Measurements from ENCODE around the gene IER5L. TPM values are rescaled to one million over a fixed set of nuclear protein-coding genes. Genes with fewer than 3 reads are reported as not detected.
A peak's percentile ranks its signal among the peaks of the same experiment; 100 is the strongest.
"Not testable (repeated sequence)": the region's sequence is repeated elsewhere in the genome, so short reads cannot be mapped to it uniquely, and the experiment has no call there.

The IER5L gene
- polyA plus RNA-seq, 3 donors: 9.6 to 18.7 (median 13.1) TPM

DNA sequence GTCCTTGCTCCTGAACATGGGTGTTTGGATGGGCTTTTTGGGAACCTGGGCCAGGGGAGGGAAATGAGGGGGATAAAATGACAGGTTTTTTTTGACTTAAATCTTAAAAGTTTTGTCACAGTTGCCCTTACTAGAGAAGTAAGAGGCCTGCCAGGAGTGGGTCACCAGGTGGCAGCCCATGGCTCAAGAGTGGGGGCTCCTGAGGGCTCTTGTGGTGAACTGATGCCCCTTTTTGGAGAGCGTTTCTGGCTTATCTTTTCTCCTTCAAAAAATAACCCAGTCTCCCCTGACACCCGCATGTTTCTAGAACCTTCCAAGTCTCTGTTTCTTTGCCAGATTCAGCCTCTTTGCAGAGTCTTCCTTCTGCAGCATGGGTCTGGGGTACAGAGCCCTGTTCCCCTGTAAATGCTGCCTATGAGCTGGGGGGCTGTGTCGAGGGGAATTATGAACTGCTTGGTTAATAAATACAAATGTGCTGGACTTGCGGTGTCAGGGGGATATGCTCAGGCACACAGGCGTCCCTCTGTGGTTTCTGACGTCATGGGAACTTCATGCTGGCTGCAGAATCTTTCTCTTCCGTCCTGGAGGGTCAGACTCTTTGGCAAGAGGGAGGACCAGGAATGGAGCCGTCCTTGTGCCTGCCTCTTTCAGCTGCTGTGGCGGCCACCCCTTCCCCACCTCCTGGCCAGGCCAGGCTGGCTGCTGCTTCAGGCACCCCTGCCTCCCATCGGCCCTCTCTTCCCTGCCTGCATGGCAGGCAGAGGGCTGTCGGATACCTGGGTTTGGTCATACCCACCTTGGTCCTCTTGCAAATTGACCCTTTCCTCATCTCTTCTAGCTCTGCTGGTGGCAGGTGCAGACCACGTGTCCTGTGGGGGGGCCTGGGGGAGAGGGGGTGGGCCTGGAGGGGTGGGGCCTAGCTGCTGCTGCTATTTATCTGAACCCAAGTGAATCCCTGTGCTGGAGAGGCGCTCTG is 36.7 kb downstream of the IER5L start:
- no peak for DNase-seq

DNA sequence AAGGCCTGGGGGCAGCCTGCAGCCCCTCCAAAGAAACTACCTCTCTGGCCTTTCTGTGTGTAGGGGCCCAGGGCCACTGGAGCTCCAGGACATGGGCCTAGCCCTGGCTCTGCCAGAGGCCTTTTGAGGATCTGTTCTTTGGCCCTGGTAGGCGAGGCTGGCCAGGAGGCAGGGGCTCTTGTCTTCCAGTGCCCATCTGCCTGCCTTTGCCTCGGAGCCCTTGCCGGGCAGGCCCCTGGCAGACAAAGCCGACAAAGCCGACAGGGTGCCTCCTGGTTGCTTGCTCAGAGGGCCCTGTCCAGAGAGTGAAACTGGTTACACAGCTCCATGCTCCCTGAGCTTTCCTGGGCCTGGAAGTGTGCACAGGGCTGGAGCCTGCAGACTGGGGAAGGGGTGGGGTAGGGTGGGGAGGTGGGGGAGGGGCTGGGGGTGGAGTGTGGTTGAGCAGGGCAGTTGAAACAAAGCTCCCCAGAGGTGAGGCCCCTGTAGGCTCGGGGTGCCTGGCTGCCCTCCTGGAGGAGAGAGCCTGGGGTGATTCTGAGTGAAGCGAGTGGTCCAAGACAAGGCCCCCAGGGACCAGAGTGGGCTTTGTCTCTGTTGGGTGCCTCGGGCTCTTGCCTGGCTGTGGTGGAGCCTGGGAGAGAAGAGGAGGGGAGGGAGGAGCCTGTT is 37.5 kb downstream of the IER5L start:
- no peak for DNase-seq

DNA sequence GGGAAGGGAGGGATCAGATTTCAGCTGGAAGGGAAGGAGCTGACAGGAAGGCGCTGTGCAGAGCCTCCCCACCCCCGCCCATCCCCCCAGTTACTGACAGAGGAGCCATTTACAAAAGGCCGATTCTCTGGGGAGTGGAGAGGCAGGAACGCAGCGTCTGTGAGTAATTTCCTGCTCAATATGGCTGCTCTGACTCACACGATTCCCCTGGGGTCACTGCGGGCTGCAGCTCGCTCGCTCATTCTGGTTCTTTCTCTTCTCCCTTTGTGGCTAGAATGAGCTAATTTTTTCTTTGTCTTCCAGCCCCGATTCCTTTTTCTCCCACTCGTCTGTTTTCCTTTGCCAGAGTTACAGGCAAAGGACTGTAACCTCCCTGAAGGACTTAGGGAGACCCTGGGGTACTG is 38.1 kb downstream of the IER5L start:
- peak; percentile 98 for DNase-seq

DNA sequence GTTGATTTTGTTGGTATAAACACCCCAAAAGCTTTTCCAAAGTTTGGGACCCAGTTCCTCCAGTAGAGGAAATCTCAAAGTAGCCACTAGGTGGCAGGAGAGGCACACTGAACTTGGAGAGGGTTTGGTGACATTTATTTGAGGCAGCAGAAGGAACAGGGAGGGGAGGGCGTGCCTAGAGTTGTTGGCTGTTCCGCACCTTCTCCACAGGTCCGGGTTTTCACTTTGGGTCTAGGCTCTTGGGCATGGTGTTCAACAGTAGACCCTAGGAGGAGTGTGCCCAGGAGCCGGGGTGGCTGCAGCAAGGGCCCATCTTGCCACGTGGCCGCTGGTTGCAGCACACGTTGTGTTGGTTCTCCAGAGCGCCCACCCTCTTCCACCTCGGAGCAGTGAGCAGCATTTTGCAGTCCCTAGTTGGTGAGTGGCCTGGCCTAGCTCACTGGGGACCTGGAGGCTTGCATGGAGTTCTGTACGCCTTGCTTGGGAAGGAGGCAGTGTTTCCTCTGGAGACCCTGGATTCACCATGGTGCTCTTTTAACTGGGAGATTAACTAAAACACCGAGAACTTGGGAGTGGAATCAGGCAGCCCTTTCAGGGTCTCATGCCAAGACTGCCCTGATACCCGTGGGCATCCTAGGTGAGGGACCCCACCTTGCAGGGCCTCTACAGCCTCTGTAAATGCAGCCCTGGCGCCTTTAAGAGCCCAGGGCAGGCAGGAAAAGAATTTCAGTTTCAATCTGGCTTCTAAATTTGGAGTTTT is 38.6 kb downstream of the IER5L start:
- peak; percentile 89 for DNase-seq

DNA sequence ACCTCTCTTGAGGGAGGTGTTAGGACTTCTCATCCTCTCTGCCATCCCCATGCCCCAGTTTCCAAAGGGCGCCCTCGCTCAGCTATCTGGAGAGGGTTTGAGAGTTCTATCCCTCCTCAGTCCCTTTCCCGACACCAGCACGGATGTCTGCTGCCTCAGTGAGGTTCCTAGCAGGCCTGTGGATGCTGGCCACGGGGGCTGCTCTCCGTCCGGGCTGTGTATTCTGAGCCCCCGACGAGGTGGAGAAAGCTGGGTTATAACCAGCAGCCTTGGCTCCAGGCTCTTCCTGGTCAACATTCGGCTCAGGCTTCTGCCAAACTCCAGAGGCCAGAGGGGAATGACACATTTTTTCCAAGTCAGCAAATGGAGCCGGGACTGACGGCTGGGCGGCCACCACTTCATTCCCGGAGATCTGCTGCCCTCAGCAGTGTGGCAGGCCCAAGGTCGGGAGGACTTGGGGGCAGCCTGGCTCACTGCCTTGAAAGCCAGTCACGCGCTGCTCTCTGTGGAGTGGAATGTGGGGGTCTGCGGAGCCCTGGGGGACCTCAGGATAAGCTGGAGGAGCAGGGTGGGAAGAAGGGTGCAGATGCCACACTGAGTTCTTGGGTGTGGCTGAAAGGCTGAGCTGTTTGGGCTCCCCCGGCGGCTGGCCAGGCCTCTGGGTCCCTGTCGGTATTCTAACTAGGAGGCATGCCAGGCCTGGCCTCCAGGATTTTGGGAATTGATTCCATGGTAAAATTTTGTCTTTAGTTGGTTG is 39.4 kb downstream of the IER5L start:
- DNase-seq: no peak

DNA sequence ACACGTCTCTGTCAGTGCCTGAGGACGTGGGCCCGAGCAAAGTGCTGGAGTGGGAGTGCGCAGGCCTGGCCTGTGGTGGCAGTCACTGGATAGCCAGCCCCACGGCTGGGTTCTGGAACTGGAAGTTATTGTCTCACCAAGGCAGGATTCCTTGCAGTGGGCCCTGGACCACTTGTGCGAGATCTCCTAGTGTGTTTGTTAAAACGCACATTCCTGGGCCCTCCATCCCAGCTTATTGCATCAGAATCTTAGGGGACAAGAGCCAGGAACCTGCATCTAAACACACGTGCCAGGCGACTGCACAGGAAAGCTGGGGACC is 40.0 kb downstream of the IER5L start:
- DNase-seq: no peak

DNA sequence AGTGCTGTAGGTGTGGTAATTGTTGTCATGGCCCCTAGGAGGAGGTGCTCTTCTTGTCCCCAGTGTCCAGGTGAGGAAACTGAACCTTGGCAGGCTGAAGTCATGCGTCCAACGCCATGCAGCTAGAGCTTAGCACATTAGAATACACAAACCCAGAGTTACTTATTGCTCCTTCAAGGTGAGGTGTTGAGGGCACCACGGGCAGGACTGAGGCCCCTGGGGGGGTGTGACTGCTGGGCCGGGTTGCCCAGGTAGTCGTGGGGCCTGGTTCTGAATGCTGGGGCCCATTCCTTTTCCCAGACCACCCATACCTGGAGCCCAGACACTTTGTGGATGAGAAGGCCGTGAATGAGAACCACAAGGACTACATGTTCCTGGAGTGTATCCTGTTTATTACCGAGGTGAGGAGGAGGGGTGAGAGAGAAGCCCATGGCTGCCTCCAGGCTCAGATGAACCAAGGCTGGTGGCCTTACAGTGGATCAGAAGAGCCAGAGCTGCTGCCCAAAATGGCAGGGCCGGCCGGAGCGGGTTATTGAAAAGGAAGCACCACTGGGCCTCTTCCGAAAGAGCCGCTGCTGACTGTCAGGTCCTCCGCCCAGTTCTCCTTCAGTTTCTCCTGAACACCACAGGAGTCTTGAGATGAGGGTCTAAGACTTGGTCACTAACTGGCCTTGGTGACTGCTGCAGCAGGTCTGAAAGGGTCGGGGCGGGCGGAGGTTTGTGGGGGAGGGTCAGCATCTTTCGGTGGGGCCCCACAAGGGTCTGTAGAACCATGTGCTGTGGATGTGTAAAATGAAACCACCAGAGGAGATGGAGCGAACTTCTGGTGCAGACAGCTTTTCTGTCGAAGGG is 40.5 kb downstream of the IER5L start:
- DNase-seq: no peak

DNA sequence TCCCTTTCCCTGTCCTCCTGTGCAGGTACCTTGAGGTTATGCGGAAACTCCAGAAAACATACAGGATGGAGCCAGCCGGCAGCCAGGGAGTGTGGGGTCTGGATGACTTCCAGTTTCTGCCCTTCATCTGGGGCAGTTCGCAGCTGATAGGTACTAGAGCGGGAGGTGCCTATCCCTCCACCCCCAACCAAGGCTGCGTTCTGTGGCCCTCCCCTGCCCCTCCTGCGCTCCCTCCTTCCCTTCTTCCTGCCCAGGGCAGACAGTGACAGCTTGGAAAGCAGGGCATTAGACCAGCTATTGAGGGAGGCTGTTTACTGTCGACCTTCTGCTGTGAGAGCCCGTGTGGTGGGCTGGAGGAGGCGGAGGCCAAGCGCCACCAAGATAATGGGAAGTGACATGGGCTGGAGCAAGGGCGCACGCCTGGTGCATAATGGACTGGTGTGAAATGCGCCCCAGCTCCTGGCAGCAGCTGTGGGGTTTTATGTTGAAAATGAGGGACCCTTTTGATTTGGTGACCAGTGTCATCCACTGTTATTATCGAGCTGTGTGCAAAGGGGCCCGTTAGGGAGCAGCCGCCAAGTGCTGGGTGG is 41.5 kb downstream of the IER5L start:
- no peak for DNase-seq

DNA sequence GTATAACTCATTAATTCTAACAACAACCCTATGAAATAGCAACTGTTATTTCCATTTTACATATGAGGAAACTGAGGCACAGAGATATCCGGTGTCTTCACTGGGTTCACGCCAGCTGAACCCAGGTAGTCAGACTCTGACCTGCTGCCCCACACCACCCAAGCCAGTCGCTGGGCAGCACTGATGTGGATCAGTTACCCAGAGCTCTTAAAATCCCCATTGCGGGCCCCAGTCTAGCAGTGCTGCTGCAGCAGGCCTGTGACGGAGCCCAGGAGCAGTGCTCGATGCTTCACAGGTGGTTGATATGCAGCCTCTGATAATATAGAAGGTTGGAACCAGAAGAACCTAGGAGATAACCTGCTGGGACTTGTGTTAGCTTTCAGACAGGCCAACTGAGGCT is 42.6 kb downstream of the IER5L start:
- no peak for DNase-seq

DNA sequence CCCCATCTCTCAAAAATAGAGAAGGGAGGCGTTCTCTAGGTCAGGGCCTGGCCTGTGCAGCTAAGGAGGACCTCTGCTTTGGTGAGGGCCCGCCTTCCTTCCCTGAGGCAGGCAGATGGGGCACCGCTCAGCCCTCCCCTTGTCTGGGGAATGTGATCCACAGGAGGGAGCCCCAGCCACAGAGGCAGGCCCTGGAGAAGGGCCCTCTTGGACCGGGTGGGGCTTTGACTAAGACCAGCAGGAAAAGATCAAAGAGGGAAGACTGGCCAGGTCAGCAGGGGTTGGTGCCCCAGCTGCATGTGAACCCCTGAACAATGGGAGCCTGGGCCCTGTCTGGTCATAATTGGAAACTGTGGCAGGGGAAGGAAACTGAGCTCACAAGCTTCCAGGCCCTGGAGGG is 45.0 kb downstream of the IER5L start:
- no peak for DNase-seq

DNA sequence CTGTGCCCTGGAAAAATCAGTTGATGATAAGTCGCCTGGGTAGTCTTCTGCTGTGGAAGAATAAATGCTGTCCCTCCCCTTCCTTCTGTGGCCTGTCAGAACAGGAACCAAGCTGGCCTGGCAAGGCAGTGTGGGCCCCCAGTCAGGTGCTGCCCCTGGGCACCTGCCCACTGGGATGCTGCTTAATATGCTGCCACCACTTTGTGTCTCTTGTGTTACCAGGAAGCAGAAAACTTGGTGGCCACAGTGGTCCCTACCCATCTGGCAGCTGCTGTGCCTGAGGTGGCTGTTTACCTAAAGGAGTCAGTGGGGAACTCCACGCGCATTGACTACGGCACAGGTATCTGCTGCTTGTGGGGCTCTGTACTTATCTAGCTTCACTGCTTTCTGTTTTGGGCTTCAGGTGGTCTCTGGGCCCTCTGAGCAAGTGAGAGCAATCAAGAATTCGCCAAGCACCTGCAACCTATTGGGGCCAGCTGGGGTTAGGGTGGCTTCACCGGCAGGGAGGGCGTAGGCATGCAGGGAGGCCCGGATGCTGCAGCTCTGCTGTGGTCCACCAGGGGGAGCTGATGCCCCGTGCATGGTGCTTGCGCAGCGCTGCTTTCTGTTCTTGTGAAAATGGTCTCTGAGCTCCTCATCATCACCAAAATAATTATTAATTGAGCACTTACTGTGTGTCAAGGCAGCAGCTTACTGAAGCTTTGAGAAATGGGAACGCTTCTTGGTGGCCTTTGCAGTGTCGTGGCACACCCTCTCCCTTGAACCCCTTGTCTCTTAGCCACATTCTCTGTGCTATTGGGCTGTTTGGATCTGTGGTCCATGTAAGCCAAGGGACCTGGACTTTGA is 46.5 kb downstream of the IER5L start:
- no peak for DNase-seq

DNA sequence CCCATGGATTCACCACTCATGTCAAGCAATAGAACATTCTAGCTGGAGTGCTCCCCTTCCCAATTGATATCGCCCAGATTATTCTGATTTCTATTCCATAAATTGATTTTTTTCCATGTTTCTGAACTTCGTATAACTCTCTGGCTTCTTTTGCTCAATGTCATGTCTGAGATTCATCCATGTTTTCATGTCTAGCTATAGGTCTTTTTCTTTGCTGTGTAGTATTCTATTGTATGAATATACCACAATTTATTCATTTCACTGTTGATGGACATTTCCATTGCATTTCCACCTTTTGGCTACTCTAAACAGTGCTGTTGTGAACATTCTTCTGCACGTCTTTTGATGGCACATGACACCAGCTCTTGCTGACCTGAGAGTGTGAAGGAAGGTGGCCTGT is 47.3 kb downstream of the IER5L start:
- no peak for DNase-seq

DNA sequence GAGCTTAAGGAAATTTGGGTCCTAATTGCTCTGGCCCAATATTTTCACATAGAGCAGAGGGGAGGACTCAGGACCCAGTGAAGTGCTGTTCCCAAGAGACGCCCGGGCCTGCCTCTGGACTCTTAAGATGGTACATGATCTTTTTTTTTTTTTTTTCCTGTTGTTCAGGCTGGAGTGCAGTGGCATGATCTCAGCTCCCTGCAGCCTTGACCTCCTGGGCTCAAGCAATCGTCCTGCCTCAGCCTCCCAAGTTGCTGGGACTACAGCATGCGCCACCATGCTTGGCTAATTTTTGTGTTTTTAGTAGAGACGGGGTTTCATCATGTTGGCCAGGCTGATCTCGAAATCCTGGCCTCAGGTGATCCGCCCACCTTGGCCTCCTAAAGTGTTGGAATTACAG is 47.8 kb downstream of the IER5L start:
- DNase-seq: not testable (repeated sequence)

DNA sequence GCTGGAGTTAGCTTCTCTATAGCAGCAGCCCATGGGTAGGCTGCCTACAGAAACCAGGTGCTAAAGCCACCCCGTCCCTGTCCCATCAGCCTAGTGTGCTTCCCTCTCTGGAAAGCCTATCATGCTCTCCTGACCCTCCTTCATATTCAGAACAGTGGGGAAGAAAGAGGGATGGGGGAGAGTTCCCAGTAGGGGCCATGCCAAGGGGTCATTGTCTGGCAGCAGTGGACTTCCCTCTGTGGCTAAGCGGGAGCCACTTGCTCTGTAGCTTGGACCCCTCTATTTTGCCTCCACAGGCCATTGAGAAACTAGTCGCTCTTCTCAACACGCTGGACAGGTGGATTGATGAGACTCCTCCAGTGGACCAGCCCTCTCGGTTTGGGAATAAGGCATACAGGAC is 49.4 kb downstream of the IER5L start:
- DNase-seq: no peak

DNA sequence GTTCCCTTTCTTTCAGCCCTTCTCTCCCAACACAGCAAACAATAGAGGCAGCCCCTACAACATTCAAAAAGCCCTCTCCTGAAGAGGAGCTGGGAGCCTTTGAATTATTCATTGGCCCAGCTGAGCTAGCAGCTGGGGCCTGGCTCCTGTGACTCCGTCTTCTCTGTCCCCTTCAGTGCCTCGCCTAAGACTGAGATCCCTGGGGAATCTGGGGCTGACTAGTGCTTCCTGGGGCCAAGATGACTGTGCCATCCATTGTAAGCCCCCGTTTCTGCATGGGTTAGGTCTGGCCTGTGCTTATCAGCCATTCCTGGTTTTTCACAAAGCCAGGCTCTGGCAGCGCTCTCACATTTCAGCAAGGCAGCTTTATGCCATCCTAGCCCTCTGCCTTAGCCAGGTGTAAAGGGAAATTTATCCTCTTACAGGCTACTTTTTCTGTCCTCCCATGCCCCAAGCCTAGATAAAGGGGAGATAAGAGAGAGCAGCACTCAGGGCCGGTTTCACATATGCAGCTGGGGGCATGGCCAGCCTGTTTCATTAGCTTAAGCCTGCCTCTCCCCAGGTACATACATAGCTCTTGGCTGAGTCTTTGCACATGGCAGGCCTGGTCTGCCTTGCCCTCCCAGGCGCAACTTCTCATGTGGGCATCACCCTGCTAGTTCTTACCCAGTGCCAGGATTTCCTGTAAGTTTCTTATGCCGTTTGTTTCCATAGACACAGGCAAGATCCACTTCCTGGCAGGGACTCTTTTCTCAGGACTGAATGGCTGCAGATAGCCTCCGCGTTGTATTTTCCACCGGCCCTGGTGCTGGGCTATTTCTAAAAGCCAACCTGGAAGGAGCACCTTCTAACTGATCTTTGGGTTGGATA is 51.1 kb downstream of the IER5L start:
- no peak for DNase-seq

All from renal pelvis (tissue), 4 donors.